HG03469 (cell line): ENCODE results near the gene ARSB.
"Not testable (repeated sequence)": the region's sequence is repeated elsewhere in the genome, so short reads cannot be mapped to it uniquely, and the experiment has no call there.

ENCODE experiments used
- ATAC-seq: cut with Tn5 transposase; IDR thresholded peaks from one replicate; pipeline ENCODE4 v1.9.1; 2021; ENCODE audit warnings: mild to moderate bottlenecking, moderate library complexity, moderate number of reproducible peaks; ENCODE audit not compliant: unreplicated experiment

The ARSB gene

GRCh38 chr5:78997090-78997489, 12.0 kb upstream of the ARSB start:
- no peak for ATAC-seq

- ATAC-seq = no peak
Measured at GRCh38 chr5:78995521-78996007, 10.5 kb upstream of the ARSB start.

GRCh38 chr5:78993165-78993564, 8.1 kb upstream of the ARSB start:
- no peak for ATAC-seq

DNA sequence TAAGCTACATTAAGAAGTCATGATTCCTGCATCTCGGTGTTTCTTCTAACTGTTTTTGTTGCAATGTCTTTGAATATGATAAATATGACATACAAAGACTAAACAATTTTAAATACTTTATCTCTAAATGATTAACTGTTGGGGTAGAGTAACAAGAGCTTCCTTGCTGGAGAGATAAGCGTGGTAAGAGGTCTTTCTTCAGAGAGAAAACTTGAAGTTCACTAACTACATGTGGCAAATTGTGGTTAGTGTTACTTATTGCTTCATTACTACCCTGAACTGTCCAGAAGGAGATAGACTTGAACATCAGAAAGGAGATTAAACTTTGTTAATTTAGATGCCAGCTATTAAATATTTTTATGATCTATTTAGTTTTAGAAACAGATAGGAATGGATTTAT, 7.0 kb upstream of the ARSB start:
- no peak for ATAC-seq

DNA sequence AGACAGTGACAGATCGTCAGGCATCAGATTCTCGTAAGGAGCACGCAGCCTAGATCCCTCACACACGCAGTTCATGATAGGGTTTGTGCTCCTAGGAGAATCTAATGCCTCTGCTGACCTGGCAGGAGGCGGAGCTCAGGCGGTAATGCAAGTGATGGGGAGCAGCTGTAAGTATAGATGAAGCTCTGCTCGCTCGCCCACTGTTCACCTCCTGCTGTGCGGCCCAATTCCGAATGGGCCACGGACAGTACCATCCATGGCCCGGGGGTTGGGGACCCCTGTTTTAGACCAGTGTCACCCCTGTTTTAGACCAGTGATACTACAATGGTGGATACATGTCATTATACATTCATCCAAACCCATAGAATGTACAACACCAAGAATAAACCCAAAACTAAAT, 4.0 kb upstream of the ARSB start:
- ATAC-seq = no peak

DNA sequence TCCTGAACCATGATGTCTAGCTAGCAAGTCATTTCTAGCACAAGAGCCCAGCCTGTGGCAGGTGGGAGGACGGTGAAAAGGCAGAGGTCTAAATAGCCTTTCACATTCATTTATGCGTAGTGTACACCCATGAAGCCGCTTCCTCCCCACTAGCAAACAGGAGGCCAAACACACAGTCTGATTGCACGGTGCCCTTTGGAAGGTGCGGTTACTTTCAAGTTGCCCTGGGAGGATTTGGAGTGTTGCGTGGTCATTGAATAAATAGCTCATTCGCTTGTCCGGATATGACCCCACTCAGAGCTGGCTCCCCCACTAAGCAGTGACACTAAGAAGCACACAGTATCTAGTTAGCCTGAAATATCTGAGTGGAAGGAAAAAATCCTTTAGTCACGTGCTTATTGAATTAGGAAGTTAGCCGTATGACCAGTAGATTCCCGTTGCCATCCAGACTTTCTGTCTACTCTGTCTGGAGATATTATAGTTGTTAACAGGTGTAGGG, 664 bp upstream of the ARSB start:
- ATAC-seq = peak; percentile 32

GRCh38 chr5:78984439-78985115, 533 bp downstream of the ARSB start:
- ATAC-seq = peak; percentile 32

- ATAC-seq = no peak
Measured at GRCh38 chr5:78983601-78984438, 1.3 kb downstream of the ARSB start.

DNA sequence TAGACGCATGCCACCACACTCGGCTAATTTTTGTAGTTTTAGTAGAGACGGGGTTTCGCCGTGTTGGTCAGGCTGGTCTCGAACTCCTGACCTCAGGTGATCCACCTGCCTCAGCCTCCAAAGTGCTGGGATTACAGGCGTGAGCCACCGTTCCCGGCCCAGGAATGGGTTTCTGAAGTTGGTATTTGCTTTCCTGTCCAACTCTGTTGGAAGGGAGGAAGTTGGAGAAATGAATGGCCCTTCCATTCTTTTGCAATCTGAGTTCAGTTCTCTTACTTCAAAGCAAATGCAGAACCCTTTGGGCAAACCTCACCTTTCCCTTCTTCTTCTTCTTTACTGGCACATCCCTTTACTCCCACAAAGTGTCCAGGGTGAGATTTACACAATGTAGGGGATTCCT, 1.9 kb downstream of the ARSB start:
- not testable (repeated sequence) for ATAC-seq

DNA sequence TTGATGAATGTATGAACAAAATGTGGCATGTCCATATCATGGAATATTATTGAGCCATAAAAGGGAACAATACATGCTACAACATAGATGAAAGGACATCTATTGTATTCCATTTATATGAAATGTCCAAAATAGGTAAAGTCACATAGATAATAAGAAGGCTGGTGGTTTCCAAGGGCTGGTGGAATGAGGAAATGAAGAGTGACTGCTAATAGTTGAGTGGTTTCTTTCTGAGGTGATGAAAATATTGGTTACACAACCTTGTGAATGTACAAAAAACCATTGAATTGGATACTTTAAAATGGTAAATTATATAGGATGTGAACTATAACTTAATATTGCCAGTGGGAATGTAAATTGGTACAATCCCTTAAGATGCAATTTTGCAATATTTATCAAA, 5.2 kb downstream of the ARSB start:
- ATAC-seq = no peak

GRCh38 chr5:78979117-78979742, 5.9 kb downstream of the ARSB start:
- no peak for ATAC-seq

- ATAC-seq = no peak
Measured at GRCh38 chr5:78975035-78975434, 10.1 kb downstream of the ARSB start.

- no peak for ATAC-seq
Measured at GRCh38 chr5:78974601-78975000, 10.5 kb downstream of the ARSB start.

GRCh38 chr5:78974011-78974410, 11.1 kb downstream of the ARSB start:
- ATAC-seq = no peak

DNA sequence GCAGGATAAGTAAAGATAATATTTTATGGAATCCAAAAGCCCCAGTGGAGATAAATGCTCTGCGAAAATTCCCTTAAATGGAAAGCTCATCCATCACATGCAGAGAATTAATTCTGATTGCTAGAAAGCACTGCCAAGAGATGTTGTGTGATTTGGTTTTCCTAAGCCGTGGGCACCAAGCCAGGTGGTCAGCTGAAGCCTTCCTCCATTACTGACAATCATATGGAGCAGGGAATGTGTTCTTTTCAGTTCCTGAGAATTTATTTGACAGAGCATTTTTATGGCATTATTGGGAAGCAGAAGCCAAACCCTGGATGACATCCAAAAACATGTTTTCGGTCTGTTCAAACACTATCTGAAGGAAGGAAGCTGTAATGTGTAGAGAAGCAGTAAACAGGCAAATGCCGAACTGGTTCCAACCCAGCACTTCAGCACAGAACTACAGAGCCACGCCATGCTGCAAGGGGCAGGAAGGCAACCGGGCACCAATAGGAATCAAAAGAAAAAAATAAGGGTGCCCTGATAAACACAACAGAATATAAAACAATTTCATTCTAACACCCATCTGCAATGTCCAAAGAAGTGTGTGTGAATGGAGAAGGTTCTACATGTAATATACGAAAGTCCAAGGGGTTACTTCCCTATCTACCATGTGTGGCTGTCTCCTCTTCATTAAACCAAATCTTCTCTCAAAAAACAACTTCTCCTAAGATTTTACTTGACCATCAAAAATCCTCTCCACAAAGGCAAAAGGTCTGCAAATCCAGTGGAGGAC, 12.3 kb downstream of the ARSB start:
- no peak for ATAC-seq

DNA sequence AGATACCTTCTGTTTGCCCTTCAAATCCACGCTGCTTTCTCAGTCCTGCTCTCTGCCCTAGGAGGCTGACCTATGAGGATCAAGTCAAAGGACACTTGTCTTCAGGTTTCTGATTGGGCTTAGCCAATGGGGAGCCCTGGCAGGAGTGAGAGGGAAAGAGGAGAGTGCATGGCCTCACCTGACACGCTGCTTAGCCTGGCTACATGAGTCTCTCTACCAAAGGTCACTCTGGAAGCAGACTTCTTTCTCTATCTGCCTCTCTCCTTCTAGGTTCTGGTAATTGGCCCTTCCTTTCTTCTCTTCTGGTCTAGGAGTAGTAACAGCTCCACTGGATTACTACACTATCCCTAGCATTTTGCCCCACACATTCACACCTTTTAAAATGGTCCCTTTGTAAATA, 13.1 kb downstream of the ARSB start:
- ATAC-seq = no peak

DNA sequence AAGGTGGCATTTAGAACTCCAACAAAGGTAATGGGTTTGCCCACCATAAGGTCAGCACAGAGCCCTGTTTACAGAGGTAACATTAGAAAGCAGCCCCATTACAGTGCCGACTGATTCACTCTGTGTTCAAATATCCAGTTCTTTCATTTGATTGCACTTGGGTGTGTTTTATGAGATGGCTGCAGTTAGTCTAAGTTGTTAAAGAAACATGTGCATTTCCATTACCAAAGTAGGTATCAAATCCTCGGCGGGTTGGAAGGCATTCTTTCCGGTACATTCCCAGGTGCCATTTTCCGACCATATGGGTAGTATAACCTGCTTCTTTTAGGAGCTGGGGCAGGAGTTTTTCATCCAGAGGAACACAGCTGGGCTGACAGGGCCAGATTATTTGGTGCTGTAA, 16.3 kb downstream of the ARSB start:
- ATAC-seq = no peak

GRCh38 chr5:78964889-78965288, 20.2 kb downstream of the ARSB start:
- no peak for ATAC-seq

DNA sequence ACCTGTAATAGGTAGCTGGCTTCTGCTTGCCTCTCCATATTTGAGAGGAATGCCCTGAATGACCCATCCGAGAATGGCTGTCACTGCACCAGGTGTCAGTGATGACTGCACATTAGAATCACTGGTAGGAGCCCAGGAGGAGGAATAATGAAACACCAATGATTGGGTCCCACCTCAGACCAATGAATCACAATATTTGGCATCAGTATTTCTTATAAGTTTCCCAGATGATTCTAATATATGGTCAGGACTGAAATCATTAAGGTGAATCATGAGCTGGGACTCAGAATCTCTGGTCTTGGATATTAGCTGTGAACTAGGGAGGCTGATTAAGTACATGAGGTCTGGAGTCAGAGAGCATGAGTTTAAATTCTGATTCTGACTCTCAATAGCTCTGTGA, 23.4 kb downstream of the ARSB start:
- ATAC-seq = no peak

GRCh38 chr5:78959767-78960166, 25.3 kb downstream of the ARSB start:
- no peak for ATAC-seq
